Activated effector memory CD4-positive, alpha-beta T cell treated with anti-CD3 and anti-CD28 coated beads, Interleukin-2, amount 50 U/mL, for 16 hours (primary cell): ENCODE results near the gene PATE4.

Source experiments
- DNase-seq: peaks from one replicate; pipeline ENCODE4 v3.0.0-alpha.2; 2020

The PATE4 gene

DNA sequence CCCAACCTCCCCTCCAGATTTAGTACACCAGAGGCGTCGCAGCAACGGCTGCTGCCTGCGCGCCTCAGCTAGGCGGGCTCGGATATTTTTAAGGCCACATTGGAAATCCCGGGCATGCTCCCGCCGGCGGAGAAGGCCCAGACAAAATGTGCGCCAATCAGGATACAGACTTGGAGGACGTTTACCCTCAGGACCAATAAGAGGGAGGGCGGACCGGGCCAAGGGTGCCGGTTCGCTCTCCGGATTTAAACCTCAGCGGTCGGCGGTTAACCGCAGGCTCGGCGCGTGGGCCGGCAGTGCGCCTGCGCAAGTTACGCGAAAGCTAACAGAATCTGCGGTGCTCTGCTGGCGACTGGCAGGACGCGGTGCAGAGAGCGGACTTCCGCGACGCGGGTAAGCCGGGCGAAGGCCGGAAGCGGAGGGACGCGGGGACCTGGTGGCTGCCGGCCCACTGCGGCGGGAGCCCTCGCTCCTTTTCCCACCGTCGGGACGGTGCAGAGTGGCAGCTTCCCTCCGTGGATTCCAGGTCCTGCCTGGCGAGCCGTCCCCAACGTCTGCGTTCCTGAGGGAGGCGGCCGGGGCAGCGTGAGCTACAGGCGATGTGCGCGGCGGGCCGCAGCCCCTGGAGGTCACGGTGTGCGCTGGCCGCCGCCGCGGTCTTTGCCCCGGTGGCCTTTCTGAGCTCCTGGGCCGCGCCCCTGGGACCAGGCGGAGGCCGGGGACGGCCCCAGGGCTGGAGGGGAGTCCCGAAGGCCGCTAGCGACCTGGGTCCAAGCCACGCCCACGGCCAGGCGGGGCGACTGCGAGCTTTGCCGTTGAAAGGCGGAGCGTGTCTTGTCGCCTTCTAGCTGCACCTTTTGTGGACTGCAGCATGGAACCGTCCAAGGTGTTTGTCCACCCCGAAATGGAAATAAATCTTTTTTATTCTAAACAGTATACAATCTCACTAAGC lies 54.5 kb downstream of the PATE4 start, which contains the start of gene HYLS1:
Gene HYLS1, plus strand, starts transcription at position 296 of the 952 bp plus-strand sequence. CDS start 11,701 bp downstream, outside the sequence.
- peak; percentile 99 for DNase-seq
